Epithelial cell of proximal tubule (primary cell): ENCODE data around the gene DNAH14. TPM values are rescaled to one million over a fixed set of nuclear protein-coding genes. Genes with fewer than 3 reads are reported as not detected.

Source experiments
- DNase-seq: peaks from one replicate; pipeline ENCODE4 v3.0.0-alpha.2; 2011; ENCODE audit warnings: low read depth
- H3K4me3 ChIP-seq: 2 replicates; pipeline ENCODE4 v1.5.1; 2011; ENCODE audit warnings: low read depth, mild to moderate bottlenecking, low read length
- total RNA-seq: library from RNA; depleted of rRNA; stranded (reverse); fragments of >200 nt; gene quantifications from 2 replicates; pipeline ENCODE4 v1.2.3, GENCODE V29; 2015
- TF ChIP-seq, protein P1 (sequence below): conservative IDR thresholded peaks from 2 replicates; pipeline ENCODE4 v1.5.1; 2012; ENCODE audit warnings: low read depth, mild to moderate bottlenecking, low read length

DNAH14 gene
- total RNA-seq, 1 donor from 2014 or later, result 20.8 TPM

DNA sequence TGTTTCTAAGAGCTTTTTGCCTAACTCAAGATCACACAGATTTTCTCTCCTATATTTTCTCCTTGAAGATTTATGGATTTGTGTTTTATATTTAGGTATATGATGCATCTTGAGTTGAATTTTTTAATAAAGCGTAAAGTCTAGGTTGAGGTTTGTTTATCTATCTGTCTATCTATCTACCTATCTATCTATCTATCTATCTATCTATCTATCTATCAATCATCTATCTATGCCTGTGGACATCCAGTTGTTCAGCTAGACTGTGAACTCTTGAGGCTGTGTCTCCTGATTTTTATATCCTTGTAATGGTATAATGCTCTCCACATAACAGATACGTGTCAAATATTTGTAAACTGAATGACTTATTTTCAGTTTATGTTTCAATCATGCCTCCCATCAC is 120.1 kb downstream of the DNAH14 start:
- H3K4me3 ChIP-seq, result no peak overlapping the region
- TF ChIP-seq, protein P1, sequence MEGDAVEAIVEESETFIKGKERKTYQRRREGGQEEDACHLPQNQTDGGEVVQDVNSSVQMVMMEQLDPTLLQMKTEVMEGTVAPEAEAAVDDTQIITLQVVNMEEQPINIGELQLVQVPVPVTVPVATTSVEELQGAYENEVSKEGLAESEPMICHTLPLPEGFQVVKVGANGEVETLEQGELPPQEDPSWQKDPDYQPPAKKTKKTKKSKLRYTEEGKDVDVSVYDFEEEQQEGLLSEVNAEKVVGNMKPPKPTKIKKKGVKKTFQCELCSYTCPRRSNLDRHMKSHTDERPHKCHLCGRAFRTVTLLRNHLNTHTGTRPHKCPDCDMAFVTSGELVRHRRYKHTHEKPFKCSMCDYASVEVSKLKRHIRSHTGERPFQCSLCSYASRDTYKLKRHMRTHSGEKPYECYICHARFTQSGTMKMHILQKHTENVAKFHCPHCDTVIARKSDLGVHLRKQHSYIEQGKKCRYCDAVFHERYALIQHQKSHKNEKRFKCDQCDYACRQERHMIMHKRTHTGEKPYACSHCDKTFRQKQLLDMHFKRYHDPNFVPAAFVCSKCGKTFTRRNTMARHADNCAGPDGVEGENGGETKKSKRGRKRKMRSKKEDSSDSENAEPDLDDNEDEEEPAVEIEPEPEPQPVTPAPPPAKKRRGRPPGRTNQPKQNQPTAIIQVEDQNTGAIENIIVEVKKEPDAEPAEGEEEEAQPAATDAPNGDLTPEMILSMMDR, result no peak
- no peak for DNase-seq

DNA sequence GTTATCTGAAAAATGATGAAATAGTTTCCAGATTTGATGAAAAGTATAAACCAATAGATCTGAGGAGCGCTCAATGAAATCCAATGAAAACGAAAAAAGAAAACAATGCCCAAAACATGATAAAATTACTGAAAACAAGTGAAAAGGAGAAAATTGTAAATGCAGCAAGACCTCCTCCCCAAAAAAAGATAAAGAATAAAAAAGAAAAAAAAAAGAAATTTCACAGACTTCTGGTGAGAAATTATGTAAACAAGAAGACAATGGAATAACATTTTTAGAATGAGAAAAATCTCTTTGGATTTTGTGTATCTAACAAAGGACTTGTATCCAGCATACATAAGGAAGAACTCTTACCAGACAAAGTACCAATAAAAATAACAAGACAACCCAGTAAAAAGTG is 134.2 kb downstream of the DNAH14 start:
- TF ChIP-seq, protein P1, result no peak
- DNase-seq, result no peak
- no peak overlapping the region for H3K4me3 ChIP-seq

DNA sequence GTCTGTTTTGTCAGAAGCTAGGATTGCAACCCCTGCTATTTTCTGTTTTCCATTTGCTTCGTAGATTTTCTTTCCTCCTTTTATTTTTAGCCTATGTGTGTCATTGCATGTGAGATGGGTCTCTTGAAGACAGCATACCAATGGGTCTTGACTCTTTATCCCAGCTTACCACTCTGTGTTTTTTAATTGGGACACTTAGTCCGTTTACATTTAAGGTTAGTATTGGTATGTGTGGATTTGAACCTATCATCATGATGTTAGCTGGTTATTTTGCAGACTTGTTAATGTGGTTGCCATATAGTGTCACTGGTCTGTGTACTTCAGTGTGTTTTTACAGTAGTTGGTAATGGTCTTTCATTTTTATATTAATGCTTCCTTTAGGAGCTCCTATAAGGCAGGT is 141.5 kb downstream of the DNAH14 start:
- TF ChIP-seq, protein P1, result no peak
- H3K4me3 ChIP-seq, result no peak overlapping the region
- DNase-seq, result no peak

DNA sequence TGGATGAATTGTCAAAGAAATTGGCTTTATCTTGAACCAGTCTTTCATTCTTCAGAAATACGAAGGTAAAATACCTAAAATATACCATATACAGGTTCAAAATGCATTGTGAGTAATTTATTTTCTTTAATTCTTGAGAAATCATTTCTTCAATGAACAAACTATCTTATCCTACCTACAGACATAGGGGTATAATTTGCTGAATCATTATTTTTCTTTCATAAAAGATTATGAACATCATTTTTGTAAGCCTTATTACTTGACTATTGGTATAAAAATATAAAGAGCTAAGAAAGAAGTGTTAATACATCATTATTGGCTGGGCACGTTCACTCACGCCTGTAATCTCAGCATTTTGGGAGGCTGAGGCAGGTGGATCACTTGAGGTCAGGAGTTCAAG is 167.7 kb downstream of the DNAH14 start:
- TF ChIP-seq, protein P1, result no peak
- H3K4me3 ChIP-seq, result no peak overlapping the region
- DNase-seq, result no peak

DNA sequence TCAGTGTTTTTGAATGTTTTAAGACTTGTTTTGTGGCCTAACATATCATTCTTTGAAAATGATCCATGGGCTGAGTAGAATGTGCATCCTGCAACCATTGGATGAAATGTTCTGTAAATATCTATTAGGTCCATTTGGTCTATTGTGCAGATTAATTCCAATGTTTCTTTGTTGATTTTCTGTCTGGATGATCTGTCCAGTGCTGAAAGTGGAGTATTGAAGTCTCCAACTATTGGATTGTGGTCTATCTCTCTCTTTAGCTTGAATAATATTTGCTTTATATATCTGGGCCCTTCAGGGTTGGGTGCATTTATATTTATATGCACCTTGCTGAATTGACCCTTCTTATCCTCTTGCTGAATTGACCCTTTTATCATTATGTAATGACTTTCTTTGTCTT is 181.5 kb downstream of the DNAH14 start:
- H3K4me3 ChIP-seq, result no peak overlapping the region
- TF ChIP-seq, protein P1, result no peak
- no peak for DNase-seq

DNA sequence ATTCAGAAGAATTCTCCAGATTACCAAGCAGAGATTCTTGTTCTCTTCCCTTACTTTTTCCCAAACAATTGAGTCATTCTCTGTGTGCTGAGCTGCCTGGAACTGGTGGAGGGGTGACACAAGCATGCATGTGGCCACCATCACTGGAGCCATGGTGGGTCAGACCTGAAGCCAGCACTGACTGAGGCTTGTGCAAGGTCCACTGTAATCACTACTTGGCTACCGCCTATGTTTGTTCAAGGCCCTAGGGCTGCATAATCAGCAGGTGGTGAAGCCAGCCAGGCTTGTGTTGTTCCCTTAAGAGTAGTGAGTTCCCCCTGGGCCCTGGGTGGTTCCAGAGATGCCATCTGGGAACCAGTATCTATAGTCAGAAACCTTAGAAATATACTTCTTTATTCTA is 183.8 kb downstream of the DNAH14 start:
- H3K4me3 ChIP-seq, result no peak overlapping the region
- DNase-seq, result no peak
- TF ChIP-seq, protein P1, result no peak

DNA sequence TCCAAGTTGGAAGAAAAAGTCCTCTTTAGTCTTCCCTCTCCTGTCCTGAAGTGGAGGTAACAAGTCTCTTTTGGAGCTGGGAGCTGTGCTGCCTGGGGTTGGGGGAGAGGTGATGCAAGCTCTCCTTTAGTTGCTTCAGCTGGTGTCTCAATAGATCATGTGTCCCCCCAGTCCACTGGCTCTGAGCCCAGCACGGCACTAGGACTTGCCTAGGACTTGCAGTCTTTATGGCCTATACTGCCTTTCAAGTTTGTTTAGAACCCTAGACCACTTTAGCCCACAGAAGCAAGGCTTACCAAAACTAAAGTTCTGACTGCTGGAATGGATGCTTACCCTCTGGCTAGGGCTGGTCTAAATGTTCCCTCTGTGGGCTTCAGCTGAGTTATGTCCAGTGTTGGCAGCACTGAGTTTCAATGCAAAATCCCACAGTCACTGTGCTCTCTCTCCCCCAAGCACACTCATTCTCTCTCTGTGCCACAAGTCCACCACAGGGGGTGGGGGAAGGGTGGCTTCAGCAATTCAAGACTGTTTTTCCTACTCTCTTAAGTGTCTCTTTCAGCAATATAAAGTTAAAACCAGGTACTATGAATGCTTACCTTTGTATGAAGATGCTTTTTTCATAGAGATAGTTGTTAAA is 185.0 kb downstream of the DNAH14 start:
- TF ChIP-seq, protein P1, result no peak
- DNase-seq, result no peak
- no peak overlapping the region for H3K4me3 ChIP-seq
